Erythroblast (primary cell): ENCODE measurements around the gene PAQR8.

ENCODE experiments used
- GATA1 ChIP-seq: IDR thresholded peaks from 2 replicates; pipeline ENCODE4 v1.6.1; 2011; ENCODE audit warnings: low read depth, mild to moderate bottlenecking, control low read depth, low read length, moderate library complexity
- POLR2A ChIP-seq: IDR thresholded peaks from 2 replicates; pipeline ENCODE4 v1.6.1; 2011; ENCODE audit warnings: mild to moderate bottlenecking, low read length

DNA sequence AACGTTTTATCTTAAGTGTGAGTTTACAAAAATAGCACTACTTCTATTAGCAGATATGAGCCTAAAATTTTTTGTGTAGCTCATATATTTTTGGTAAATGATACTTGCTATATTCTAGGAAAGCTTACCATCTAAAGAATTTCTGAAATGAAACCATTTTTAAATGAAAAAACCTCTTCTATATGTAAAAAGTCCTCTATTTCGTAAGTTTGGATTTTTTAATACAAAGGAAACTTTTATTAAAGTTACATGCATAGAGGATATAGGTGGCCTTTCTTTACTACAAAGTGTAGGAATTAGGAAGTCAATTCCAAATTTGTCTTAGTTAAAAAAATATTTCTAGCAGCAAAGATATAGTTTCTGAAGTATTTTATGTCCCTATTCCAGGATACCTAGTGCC is 77.0 kb downstream of the PAQR8 start:
- no peak for TF ChIP-seq POLR2A
- no peak for TF ChIP-seq GATA1
